NCI-H748 (cell line): ENCODE results near the gene HTRA2.

Experiments used
- DNase-seq: peaks from one replicate; lab custom pipeline; 2025; ENCODE audit not compliant: unreplicated experiment; lab: John Stamatoyannopoulos, UW

The HTRA2 gene

DNA sequence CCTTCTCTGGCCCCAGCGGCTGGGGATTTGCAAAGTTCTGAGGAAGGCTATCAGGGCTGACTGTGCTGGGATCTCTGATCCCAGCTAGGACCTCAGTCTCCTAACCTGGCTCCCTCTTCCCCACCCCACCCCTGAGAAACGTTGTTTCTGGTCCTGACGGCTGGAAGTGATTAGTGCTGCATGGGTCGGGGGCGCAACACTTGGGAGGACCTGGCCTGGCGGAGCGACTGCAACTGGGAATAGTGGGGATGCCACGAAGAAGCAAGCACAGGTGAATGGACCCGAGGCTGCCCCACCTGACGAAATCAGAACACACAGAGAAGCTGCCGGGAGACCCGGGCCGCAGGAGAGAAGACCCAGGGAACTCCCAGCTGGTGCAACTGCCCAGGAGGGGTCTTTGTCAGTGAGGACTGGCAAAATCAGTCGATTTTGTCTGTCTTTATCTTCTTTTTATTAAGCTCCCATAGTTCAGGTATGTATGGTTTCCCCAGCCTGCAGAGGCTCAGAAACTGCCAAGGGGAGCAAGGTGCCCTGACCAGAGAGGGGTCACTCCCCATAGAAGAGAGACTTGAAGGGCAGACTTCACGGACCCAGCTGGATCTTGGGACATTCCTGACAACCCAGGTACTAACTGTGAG lies 29.7 kb upstream of the HTRA2 start:
- DNase-seq, result no peak

- DNase-seq, result no peak
Observed at GRCh38 chr2:74500578-74500946, 29.2 kb upstream of the HTRA2 start.

DNA sequence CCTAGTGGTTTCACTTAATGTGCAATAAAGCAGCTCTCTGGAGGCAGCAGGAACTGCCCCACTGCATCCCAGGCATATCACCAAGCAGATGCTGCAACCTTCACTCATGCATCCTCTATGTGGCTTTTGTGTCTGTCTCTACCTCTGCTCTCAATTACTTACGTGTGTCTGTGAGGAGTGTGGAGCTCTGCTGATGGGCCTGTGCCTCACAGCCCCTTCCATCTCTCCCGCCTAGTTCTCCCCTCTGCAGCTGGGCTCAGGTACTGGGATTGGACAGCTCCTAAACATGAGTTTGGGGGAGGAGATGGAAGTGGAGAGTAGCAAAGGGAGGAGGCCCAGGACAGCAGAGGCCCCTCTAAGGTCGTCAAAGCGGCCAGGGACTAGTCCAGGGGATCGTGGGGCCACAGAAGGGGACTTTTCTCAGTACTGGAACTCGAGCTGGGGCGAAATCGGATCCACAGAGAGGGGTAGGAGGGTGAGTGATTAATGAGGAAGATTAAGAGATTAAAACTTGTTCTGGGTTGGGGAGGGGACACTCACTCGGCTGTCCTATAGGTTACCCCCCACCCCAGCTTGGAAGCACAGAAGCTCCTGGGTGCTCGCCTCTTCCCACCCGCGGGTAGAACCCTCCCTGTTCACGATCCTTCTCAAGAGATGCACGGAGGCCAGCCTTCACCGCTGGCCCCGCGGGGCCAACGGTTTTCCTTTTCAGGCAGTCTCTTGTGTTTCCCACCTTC lies 28.2 kb upstream of the HTRA2 start:
- no peak for DNase-seq

GRCh38 chr2:74502147-74502719 lies 27.5 kb upstream of the HTRA2 start:
- no peak for DNase-seq

GRCh38 chr2:74502720-74503505 lies 26.8 kb upstream of the HTRA2 start:
- peak; percentile 57 for DNase-seq

GRCh38 chr2:74503506-74504475 lies 25.9 kb upstream of the HTRA2 start:
- DNase-seq, result peak; percentile 17

DNA sequence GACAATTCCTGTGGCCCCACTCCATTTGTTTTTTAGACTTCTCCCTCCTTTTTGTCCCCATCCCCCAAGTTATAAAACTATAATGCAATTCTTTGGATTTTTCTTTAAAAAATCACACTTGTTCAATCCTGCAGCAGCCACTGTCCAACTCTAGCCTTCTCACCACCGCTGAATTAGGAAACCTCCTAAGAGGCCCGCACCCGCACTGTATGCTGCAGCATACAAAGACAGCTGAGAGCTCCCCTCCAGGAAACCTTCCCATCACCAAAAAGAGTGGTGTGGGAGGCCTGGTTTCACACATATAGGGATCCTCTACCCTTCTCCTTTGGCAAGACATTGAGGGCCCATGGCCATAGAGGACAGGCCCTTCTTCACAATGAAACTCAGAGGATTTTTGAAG lies 25.1 kb upstream of the HTRA2 start:
- no peak for DNase-seq

DNA sequence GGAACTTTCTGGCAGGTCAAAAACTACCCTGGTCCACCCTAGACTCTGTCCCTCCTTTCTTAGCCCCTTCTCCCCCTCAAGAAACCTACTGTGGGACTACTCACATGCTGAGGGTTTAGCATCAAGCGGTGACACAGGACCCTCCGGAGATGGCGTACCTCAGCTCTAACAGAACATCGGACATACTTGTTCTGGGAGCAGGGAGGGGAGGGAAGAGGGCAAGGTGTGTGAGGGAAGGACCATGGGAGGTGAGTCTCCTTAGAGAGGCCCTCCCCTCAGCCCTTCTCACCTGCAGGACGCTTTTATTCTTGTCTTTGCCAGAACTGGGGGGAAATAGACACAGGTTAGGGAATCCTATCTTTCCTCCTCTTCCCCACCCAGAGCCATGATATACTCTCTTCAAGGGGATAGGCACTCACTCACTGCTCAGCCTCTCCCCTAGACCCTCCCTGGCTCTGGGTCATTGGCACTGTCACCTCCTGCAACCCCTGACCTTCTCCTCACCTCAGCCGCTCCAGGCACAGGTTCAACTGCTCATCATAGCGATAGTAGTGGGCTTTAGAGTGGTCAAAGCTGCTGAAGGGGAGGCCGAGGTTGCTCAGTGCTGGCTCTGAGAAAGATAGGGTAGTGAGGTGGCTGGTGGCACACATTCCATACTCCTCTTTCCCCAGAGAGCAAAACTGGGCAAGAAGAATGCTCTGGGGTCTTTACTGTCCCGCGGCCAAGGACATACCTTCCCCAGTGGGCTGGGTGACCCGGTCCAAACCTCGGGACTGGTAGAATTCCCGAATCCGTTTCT lies 24.1 kb upstream of the HTRA2 start:
- no peak for DNase-seq

DNA sequence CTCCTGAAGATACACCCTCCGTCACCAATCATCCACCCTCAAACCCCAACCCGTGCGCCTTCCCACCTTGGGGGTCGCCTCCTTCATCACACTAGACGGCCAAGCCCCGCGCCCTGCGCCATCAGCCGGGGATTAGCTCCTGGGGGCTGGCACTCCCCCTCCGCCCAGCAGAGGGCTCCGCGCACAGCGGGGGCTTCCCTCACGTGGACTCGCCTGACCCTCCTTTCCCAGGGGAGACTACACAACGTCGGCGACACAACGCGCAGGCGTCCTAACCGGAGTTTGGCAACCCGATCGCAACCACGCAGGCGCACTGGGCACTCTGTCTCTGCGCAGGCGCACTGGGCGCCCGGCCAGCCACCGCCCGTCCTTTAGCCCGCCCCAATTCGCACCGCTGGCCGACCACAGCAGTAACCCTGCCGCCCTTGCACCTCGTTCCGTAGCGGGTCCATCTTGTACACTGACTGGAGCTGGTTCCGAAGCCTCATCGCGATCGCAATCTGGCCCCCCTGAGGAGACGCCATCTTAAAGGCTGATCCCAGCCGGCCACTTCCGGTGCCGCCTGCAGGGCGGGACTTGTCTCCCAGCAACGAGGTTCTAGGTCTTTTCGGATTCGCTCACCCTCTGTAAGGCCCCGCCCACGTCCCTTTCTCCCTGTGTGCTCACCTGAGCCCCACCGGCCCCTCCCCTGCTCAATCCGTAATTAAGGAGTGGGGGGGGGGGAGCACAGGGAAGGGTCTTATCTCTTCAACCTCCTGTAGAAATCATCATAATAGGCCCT lies 22.4 kb upstream of the HTRA2 start, which contains the start of gene PCGF1:
PCGF1 (minus strand) TSS at position 551 of the 781 bp plus-strand sequence; CDS start at position 524, 27 bp downstream.
- peak; percentile 98 for DNase-seq

GRCh38 chr2:74507926-74508520 lies 21.7 kb upstream of the HTRA2 start:
- peak; percentile 77 for DNase-seq

GRCh38 chr2:74510272-74510671 lies 19.5 kb upstream of the HTRA2 start:
- no peak for DNase-seq

DNA sequence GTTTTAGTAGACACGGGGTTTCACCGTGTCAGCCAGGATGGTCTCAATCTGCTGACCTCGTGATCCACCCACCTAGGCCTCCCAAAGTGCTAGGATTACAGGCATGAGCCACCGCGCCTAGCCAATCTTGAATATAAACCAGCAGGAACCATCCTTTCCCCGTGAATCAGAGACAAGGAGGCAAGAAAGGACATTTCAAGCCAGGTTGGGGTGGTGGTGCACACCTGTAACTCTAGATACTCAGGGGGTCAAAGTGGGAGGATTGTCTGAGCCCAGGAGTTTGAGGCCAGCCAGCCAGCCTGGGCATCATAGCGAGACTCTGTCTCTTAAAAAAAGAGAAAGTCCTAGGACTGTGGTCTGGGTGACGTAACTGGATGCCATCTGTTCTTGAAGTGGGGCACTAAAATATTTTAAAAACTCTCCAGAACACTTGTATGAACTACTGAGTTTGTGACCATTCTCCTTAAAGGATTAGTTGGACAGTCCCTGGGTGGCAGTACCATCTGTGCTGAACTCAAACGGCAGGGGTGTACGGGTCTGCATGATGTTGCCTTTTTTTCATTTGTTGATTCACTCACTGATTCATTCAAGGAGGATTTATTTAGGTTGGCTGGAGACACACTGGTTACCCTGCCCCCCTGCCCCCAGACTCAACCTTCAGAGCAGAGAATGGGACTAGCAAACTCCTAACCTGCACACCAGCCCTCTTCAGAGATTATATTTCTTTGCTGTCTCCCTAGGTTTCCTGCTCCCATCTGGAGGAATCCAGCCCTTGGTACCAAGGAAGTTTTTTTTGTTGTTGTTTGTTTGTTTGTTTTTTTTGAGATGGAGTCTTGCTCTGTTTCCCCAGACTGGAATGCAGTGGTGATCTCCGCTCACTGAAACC lies 18.4 kb upstream of the HTRA2 start:
- DNase-seq, result no peak

- peak; percentile 11 for DNase-seq
Observed at GRCh38 chr2:74512744-74513604, 16.8 kb upstream of the HTRA2 start.

- DNase-seq, result peak; percentile 69
Observed at GRCh38 chr2:74513605-74514367, 15.9 kb upstream of the HTRA2 start.

GRCh38 chr2:74514368-74515270 lies 15.1 kb upstream of the HTRA2 start, which contains the start of gene TLX2:
TSS of gene TLX2 (plus strand) at chr2:74514450. CDS start at chr2:74514807, 357 bp downstream.
- DNase-seq, result peak; percentile 69
